Middle frontal gyrus (tissue), 1 donor: ENCODE measurements around the gene MPP2.
"Not testable (repeated sequence)": the region's sequence is repeated elsewhere in the genome, so short reads cannot be mapped to it uniquely, and the experiment has no call there.

ENCODE experiments used
- DNase-seq: peaks from one replicate; pipeline ENCODE4 v3.0.0-alpha.2; 2015; ENCODE audit warnings: low spot score; ENCODE audit errors: extremely low spot score

Gene MPP2

DNA sequence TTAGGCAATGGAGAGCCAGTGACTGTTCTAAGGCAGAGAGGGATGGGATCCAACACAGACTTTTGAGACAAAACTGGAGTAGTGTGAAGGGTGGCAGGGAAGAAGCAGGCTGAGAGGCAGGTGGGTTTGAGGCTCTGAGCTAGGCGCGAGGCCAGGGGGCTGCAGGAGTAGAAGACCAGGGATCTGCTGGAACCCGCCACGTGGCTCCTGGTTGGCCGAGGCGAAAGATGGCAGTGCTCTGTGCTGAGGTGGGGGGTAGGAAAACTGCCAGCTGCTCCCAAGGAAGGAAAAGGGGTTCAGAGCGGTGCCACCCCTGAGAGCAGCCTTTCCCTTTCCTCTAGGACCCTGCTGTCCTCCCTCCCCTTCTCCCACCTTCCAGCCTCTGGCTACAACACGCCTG, 54.8 kb downstream of the MPP2 start:
- no peak for DNase-seq

DNA sequence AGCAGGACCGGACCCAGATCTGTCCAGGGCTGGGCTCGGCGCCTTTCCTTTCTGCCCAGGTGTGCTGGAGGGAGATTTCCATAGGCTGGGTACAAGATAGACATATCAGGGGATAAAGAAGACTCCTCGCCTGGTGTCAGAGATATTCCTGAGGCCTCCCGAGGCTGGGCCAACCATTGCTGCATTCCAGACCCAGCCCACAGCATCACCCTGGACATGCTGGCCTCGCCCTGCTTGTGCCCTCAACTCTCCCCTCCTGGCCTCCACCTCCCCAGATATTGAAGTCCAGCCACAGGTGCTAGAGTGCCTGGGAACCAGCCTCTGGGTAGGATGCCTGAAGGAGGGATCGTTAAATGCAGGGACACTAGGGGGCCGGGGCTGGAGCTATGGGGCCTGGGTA, 58.2 kb downstream of the MPP2 start:
- no peak for DNase-seq

DNA sequence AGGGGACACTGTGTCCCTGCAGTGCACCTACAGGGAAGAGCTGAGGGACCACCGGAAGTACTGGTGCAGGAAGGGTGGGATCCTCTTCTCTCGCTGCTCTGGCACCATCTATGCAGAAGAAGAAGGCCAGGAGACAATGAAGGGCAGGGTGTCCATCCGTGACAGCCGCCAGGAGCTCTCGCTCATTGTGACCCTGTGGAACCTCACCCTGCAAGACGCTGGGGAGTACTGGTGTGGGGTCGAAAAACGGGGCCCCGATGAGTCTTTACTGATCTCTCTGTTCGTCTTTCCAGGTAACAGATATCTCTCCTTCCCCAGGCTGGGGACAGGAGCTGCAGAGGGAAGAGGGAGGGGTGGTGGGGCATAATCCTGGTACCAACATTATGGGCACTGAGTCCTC, 58.7 kb downstream of the MPP2 start:
- no peak for DNase-seq

DNA sequence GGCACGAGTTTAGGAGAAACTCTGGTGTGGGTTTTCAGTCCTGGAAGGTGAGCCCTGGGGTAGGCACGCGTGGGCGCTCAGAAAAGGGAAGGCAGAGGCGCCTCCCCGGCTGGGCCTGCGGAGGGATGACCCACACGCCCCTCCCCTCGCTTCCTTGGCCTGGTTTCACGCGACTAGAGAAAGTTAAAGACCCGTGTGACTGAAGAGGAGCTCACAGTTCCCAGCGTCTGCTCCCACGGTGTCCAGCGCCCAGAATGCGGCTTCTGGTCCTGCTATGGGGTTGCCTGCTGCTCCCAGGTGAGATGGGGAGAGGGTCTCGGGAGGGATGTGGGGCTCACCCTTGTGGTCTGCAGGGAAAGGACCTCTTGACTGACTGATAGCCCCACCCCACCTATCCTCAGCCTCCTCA, 60.4 kb downstream of the MPP2 start, which contains the start of gene CD300LG:
Gene CD300LG, plus strand, starts transcription at position 214 of the 409 bp plus-strand sequence. Its CDS starts 41 bp downstream, at position 255.
- no peak for DNase-seq

DNA sequence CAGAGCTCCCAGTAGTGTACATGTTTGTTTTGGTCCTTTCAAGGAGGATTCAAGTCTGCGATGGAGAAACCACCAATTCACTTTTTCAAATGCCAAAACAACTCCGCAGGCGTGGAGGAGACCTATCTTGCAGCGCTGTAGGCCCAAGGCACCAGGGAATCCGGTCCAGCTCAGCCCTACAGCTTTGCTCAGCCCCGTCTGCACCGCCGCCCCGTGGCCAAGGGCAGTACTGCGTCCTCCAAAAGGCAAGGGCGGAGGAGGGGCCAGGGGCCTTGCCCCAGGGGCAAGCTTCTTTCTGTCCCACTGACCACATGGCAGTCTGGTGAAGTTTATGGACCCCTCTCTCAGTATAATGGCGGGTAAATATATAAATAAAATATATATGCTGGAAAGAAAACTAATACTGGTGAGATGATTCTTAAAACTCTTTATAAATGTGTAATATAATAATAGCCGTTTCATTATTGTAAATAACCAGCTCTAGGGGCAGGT, 61.1 kb downstream of the MPP2 start:
- DNase-seq: peak; percentile 33

DNA sequence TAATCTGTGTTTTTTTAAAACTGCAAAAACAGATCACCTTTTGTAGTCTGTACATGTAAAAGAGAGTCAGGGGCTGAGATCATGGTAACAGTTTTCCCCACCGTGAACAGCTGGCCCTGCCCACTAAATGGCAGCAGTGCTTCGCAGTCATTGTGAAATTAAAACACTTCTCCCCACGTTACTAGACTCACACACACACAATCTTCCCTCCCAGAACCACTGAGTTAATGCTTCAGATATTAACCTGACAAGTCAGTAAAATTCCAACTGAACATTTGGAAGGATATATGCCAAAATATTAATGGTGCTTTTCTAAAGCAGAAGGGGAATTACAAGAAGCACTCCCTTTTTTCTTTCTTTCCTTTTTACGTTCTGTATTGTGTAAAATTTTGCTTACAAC, 61.6 kb downstream of the MPP2 start:
- no peak for DNase-seq

DNA sequence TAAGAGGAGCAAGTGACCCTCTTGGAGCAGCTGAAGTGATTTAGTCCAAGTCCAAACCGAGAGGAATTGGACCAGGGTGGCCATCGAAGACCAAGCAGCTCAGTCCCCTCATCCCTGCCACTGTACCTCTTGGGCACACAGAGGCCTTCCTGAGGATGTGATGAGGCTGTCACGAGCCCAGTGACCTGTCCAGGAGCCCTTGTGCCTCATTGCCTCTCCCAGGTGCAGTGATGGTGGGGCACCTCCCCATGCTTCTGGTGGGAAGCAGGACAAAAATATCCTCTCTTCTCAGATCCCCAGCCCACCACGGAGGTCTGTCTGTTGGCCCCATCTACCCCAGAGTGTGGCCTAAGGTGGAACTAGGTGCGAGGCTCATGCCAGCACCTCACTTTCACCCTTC, 63.1 kb downstream of the MPP2 start:
- DNase-seq: no peak

DNA sequence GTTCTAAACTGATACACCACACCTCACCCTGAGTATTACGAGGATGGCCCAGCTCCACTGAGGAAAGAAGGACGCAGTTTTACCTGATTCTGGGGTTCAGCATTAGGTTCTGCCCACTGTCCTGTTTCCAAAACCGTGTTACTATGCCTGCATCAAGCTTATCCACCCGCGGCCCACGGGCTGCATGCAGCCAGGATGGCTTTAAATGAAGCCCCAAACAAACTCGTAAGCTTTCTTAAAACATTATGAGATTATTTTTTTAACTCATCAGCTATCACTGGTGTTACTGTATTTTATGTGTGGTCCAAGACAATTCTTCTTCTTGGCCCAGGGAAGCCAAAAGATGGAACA, 64.4 kb downstream of the MPP2 start:
- DNase-seq: no peak

DNA sequence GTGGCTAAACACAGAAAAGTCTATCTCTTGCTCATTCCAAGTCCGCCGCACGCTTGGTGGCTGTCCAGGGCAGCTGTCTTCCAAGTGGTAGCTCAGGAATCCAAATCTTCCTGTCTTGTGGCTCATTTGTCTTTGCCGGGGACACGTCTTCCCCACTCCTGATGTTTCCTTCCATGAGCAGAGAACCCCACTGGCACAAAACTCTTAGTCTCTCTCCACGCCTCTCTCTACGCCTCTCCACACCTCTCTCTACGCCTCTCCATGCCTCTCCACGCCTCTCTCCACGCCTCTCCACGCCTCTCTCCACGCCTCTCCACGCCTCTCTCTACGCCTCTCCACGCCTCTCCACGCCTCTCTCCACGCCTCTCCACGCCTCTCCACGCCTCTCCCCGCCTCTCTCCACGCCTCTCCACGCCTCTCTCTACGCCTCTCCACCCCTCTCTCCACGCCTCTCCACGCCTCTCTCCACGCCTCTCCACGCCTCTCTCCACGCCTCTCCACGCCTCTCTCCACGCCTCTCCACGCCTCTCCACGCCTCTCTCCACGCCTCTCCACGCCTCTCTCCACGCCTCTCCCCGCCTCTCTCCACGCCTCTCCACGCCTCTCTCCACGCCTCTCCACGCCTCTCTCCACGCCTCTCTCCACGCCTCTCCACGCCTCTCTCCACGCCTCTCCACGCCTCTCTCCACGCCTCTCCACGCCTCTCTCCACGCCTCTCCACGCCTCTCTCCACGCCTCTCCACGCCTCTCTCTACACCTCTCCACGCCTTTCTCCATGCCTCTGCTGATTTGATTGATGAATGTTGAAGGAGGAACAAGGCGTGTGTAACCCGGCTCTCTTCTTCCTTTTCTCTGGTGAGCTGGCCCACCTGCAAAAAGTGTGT, 65.0 kb downstream of the MPP2 start:
- DNase-seq: not testable (repeated sequence)

DNA sequence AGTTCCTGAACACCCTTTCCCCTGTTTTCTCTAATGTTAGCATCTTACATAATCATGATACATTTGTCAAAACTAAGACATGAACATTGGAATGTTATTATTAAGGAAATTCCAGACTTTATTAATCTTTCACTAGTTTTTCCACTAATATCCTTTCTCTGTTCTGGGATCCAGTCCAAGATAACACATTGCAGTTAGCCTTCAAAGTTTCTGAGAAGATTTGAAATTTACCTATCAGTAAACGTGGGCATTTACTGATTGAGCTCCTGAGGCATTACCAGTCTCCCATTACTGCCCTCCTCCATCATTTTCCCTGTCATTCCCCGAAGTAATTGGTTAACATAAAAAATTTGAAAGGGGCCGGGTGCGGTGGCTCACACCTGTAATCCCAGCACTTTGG, 66.1 kb downstream of the MPP2 start:
- no peak for DNase-seq

DNA sequence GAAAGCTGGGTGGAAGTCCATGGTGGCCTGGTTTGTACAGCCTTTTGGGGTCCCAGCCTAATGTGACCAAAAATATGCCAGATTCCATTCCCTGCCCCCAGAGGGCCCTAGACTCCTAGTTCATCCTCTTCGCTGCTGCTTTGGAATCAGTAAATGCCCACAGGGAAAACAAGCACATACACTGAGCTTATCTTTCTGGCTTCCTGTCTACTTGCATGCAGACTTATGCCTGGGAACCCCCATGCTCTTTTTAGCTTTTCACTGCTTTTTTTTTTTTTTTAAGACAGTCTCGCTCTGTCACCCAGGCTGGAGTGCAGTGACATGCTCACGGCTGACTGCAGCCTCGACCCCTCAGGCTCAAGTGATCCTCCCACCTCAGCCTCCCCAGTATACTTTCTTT, 66.5 kb downstream of the MPP2 start:
- no peak for DNase-seq

DNA sequence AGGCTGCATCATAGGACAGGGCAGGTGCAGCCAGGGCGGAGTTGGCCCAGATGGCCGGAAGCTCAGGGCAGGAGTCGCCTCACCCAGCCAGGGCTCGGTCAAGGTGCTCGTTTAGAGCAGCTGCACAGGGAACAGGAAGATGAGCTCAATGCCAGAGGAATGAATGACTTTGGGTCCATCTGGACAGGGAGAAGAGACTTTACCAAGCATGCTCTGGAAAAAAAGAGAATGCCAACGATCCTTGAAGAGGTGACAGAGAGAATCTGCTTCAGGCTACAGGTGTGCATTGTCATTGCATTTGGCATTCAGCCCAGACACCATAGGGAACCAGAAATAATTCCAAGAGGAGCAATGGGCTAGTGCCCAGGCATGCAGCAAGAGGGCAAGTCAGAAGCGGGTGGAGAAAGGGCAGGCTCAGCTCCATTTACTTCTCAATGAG, 67.6 kb downstream of the MPP2 start:
- no peak for DNase-seq

DNA sequence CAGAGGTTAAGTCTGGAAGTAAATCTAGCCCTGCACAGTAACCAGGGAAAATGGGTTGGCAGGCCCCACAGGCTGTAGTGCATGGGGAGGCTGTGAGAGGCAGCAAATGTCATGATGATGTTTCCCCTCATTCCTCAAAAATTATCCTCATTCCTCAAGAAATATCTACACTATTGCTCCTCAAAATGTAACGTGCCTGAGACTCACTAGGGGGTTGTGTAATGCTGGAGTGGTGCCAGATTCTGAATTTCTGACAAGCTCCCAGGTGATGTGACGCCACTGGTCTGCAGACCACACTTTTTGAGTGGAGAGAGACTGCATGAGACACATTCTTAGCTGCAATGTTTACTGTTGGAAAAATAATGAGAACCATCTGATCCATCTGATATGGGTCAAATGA, 73.2 kb downstream of the MPP2 start:
- DNase-seq: no peak

DNA sequence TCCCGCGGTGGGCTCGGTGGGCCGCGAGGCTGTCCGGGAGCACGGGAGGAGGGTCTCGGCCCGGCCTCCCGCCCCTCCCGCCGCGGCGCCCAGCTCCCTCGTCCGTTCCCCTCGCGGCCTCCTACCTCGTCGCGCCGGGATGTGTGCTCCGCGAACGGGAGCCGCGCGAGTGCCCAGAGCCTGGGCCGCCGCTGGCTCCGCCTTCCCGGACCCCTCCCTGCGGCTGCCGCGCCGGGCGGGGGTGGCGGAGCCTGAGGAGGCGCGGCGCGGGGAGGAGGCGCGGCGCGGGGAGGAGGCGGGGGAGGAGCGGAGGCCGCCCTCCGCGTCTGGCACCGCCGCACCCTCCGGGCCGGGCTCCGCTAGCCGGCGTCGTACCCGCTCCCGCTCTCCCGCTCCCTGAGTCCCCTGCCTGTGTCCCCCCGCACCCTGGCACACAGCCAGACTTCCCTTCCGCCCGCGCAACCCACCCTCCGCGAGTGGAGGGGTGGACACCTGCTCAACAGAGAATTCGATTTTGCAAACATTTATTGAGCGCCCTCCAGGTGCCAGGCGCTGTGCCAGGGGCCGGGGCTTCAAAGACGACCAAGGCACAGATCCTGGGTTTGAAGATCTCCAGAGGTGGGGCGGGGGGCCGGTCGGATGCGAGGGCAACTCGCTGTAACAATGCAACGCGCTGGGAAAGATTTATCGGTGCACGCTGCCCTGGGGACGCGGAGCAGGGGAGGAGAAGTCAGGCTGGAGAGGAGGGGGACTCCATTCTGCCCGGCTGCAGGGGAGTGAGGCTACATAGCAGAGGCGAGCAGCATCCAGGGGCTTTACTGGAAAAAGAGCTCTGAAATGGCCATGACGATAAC, 74.1 kb downstream of the MPP2 start, which contains the start of gene MPP3:
Gene MPP3, minus strand, starts transcription at position 171 of the 854 bp plus-strand sequence. CDS start 1,240 bp downstream, outside the sequence.
- peak; percentile 16 for DNase-seq

DNA sequence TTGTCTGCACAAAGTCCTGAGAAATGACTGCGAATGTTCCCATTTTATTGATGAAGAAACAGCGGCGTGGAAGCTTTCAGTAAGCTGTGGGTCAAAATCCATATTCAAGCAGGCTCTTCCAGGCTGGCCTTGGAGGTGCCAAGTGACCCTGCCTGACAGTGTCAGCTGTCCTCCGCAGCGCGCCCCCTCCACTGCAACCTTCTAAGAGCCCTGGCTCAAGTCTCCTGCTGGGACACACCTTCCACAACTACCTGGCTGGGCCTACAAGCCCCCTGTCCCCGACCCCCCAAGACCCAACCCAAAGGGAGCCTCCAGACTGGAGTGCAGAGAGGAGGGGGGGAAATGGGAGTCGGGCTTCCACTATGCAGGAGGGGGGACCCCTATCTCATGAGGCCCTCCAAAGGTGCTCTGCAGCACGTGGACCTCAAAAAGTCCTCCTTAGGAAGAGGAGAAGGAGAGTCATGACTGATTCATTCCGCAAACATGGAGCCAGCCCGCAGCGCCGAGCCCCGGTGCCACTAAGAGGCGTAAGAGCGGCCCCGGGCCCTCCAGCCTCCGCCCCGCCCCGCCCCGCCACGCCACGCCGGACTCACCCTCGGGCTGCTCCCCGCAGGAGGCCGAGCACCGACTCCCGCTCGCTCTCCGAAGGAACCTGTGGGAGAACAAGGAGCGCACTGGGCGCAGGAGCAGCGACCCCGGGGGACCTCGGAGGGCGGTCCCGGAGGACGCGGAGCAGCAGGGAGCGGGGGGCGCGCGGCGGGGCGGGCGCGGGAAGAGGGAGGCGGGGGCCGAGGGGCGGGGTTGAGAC, 75.0 kb downstream of the MPP2 start:
- DNase-seq: no peak

DNA sequence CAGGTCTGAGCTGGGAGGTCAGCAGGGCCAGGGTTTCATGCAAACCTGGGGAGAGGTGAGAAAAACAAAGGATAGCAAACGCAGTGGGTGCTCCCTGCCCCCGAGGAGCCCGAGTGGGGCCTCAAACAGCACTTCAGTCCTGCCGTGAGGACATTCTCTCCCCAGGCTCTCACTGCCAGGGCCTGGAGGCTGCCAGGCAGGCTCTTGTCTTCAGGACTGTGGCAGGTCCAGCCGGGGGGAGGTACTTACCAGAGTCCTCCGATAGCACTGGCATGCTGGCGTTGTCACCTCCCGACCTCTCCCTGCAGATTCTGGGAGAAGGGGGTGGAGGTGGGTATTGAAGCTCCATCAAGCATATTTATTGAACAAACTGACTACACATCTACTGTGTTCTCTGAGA, 75.7 kb downstream of the MPP2 start:
- no peak for DNase-seq

DNA sequence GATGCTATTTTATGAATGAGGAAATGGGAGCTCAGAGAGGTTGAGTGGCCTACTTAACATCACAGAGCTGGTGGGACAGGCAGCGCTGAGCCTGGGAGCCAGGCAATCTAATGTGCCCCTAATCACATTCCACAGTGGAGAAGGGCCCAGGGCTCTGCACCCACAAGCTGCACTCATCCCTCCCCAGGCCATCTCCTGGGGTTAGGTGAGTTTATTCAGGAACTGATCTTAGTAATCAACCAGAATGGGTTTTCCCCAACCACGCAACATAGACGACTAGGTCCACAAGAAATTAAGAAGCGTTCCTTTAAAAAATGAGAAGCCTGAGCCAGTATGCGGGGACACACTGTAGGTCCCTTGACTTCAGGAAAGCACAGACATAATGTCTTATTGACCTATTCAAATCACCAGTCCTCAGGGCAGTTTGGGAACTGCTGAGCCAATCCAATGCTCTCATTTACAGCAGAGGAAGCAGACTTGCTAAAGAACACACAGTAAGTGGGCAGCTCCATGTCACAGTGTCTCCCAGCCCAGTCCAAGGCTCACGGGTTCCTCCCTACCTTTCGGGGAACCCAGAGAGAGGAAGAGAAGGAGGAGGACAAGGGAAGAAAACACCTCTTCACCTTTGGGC, 76.7 kb downstream of the MPP2 start:
- no peak for DNase-seq

DNA sequence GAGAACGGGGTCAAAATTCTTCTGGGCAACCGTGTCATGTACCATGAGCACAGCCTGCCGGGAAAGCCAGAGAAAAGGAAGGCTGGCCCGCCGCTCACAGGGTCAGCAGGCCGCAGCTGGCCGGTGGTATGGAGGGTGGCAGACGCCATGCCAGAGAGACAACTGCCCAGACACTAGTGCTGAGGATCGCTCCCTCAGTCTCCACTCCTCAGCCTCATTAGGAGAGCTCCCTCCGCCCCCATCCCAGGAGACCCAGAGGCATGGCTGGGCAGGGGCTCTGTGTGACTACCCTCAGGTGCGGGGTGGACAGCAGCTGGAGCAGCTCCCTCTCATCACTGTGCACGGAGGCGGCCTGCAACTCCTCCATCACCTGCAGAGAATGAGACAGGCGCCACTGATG, 77.6 kb downstream of the MPP2 start:
- no peak for DNase-seq

DNA sequence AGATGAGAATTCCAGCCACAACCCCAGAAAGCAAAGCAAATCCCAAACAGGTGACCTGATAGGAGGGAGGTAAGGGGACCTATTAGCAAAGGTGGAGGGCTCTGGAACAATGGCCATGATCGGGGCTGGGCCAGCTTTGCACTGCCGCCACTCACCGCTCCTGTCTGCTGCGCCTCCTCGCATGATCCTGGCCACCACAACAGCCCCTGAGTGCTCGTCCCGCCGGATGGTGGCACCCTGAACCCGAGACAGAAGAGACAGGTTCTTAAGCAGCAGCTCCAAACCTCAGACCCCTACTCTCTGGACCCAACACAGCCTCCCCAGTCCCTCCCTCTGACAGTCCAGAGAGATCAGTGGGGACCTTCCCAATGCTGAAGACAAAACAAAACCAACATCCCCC, 79.7 kb downstream of the MPP2 start:
- DNase-seq: no peak

DNA sequence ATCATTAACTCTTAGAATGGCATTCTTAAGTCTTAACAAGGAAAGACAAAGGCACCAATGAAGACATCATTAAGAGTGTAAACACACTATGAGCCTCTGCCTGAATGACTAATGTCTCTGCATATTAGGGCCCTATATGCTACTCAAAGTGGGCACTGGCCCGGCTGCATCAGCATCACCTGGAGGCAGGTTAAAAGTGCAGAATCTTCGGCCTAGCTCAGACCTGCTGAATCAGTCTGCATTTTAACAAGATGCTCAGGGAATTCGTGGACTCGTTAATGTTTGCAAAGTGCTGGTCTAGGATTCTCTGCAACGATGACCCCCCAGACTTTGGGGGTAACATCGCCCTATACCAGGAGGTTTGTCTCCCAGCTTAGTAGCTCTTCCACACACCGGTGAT, 81.1 kb downstream of the MPP2 start:
- DNase-seq: no peak

DNA sequence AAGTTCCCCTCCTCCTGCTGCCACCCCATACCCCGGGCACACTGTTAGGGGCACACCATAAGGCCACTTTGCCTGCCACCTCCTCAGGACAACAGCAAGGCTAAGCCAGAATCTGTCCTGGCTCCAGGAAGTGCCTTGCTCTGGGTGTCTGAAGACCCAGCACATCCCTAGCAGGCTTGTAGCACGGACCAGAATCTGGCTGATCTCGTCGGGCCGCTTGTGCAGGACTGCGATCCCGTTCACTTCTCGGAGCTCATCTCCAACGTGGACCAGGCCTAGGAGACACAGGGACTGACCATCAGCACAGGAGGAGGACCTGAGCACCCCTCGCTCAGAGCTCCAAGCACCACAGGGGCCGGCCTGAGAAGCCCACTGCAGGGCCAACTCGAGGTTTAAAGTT, 81.8 kb downstream of the MPP2 start:
- no peak for DNase-seq
